ENCODE results near the gene PIP4K2C. TPM values are rescaled to one million over a fixed set of nuclear protein-coding genes. Genes with fewer than 3 reads are reported as not detected.

PIP4K2C gene
- total RNA-seq, 3 donors from 2014 or later (not counting 1 experiment from before 2014, with no cell fraction given) = 41.0 to 62.9 (median 52.0) TPM

GRCh38 chr12:57622293-57623245 lies 31.6 kb downstream of the PIP4K2C start:
- H3K27me3 Mint-ChIP-seq (ENCODE audit: low read depth in 2 of 2) = peaks cover 82 to 86% of the 10 kb centered on the region in 2 donors
- 85% methylated on average over 7 of the region's 9 CpGs for WGBS (ENCODE audit: insufficient coverage)
- Histone ChIP-seq H3K36me3 (ENCODE audit: control insufficient read depth, insufficient read depth, low read length) (no peaks in the 10 kb centered on the region), H3K27ac (ENCODE audit: low read length) (no peak overlapping the region), H3K4me1 (ENCODE audit: control insufficient read depth, insufficient read depth, low read length) (peaks cover 36% of the 10 kb centered on the region), H3K4me3 (ENCODE audit: low read length) (no peak overlapping the region), H3K9me3 (ENCODE audit: control insufficient read depth, insufficient read depth, low read length) (no peaks in the 10 kb centered on the region), H3K27me3 (ENCODE audit: control insufficient read depth, insufficient read depth, low read length) (peaks cover 83% of the 10 kb centered on the region)
- peaks cover 35 to 40% of the 10 kb centered on the region in 2 donors for H3K4me1 Mint-ChIP-seq
- H3K4me3 Mint-ChIP-seq = peak overlapping the region; percentile 84
- H3K36me3 Mint-ChIP-seq = no peaks in the 10 kb centered on the region
- TF ChIP-seq CTCF (IDR thresholded peaks at IDR 0.05) = no peak
- DNase-seq = no peak
- no peak overlapping the region for H3K27ac Mint-ChIP-seq
- intact Hi-C loops (cut with micrococcal nuclease) = loop anchor here (1.0 to 5.0 kb wide), 2 partner anchors 145 to 163 kb away; partner anchors contain the start of genes ARHGAP9 and GLI1
- H3K9me3 Mint-ChIP-seq = no peaks in the 10 kb centered on the region
- ATAC-seq = no peak

GRCh38 chr12:57623385-57623784 lies 32.4 kb downstream of the PIP4K2C start:
- H3K4me3 ChIP-seq (ENCODE audit: low read length) = no peak overlapping the region
- peaks cover 90% of the 10 kb centered on the region for H3K27me3 ChIP-seq (ENCODE audit: control insufficient read depth, insufficient read depth, low read length)
- H3K36me3 ChIP-seq (ENCODE audit: control insufficient read depth, insufficient read depth, low read length) = no peaks in the 10 kb centered on the region
- no peaks in the 10 kb centered on the region for H3K9me3 ChIP-seq (ENCODE audit: control insufficient read depth, insufficient read depth, low read length)
- no peak for DNase-seq
- H3K4me1 Mint-ChIP-seq = peaks cover 35 to 47% of the 10 kb centered on the region in 2 donors
- H3K4me1 ChIP-seq (ENCODE audit: control insufficient read depth, insufficient read depth, low read length) = peaks cover 42% of the 10 kb centered on the region
- H3K9me3 Mint-ChIP-seq = no peaks in the 10 kb centered on the region
- H3K4me3 Mint-ChIP-seq = no peak overlapping the region
- intact Hi-C loops (cut with micrococcal nuclease) = loop anchor here (5.0 kb wide), 1 partner anchor 146 kb away; the partner anchor contains the start of gene ARHGAP9
- TF ChIP-seq CTCF (IDR thresholded peaks at IDR 0.05) = no peak
- H3K36me3 Mint-ChIP-seq = no peaks in the 10 kb centered on the region
- no peak overlapping the region for H3K27ac Mint-ChIP-seq
- no peak for ATAC-seq
- WGBS (ENCODE audit: insufficient coverage) = 58% methylated on average over 2 of the region's 2 CpGs
- peaks cover 82 to 92% of the 10 kb centered on the region in 2 donors for H3K27me3 Mint-ChIP-seq (ENCODE audit: low read depth in 2 of 2)
- H3K27ac ChIP-seq (ENCODE audit: low read length) = no peak overlapping the region

- H3K4me3 ChIP-seq (ENCODE audit: low read length) = no peak overlapping the region
- Mint-ChIP-seq H3K27me3 (ENCODE audit: low read depth in 2 of 2) (peaks cover 84 to 93% of the 10 kb centered on the region in 2 donors), H3K4me1 (peaks cover 34 to 45% of the 10 kb centered on the region in 2 donors), H3K4me3 (no peak overlapping the region), H3K36me3 (no peaks in the 10 kb centered on the region), H3K27ac (no peak overlapping the region), H3K9me3 (no peaks in the 10 kb centered on the region)
- intact Hi-C loops (cut with micrococcal nuclease) = loop anchor here (5.0 kb wide), 1 partner anchor 147 kb away; the partner anchor contains the start of gene ARHGAP9
- peaks cover 42% of the 10 kb centered on the region for H3K4me1 ChIP-seq (ENCODE audit: control insufficient read depth, insufficient read depth, low read length)
- DNase-seq = no peak
- no peak for TF ChIP-seq CTCF (IDR thresholded peaks at IDR 0.05)
- H3K27me3 ChIP-seq (ENCODE audit: control insufficient read depth, insufficient read depth, low read length) = peaks cover 94% of the 10 kb centered on the region
- 60% methylated on average over 4 of the region's 5 CpGs for WGBS (ENCODE audit: insufficient coverage)
- H3K9me3 ChIP-seq (ENCODE audit: control insufficient read depth, insufficient read depth, low read length) = no peaks in the 10 kb centered on the region
- no peak overlapping the region for H3K27ac ChIP-seq (ENCODE audit: low read length)
- H3K36me3 ChIP-seq (ENCODE audit: control insufficient read depth, insufficient read depth, low read length) = no peaks in the 10 kb centered on the region
- ATAC-seq = no peak
Observed at GRCh38 chr12:57623811-57624390, 32.9 kb downstream of the PIP4K2C start.
